Kidney (tissue), 14 donors: ENCODE results near the gene PCDH9. TPM values are rescaled to one million over a fixed set of nuclear protein-coding genes. Genes with fewer than 3 reads are reported as not detected.

Source experiments
- DNase-seq, 5 donors: peaks; one replicate each; pipeline ENCODE4 v3.0.0-alpha.2; 2013 to 2020
- FAIRE-seq: peaks from 2 replicates; lab custom pipeline; 2012; peaks lifted over from hg19 to GRCh38; lab: Jason Lieb, UNC
- H3K27ac ChIP-seq, 2 donors: one replicate each; pipeline ENCODE4 v1.7.0; 2013; ENCODE audit warnings: low read depth in 2 of 2, low read length in 2 of 2, inconsistent platforms in 1 of 2
- H3K27me3 ChIP-seq: one replicate; pipeline ENCODE4 v1.7.1; 2013; ENCODE audit warnings: low read length, inconsistent platforms; ENCODE audit not compliant: control insufficient read depth, insufficient read depth
- H3K36me3 ChIP-seq, 3 donors: one replicate each; pipeline versions ENCODE4 v1.7.0 to v1.7.1; 2013; ENCODE audit warnings: low read length in 3 of 3, control low read depth in 1 of 3, inconsistent platforms in 1 of 3; ENCODE audit not compliant: insufficient read depth in 3 of 3, control insufficient read depth in 2 of 3
- H3K4me1 ChIP-seq, 3 donors: one replicate each; pipeline versions ENCODE4 v1.7.0 to v1.7.1; 2013; ENCODE audit warnings: low read length in 3 of 3, inconsistent platforms in 1 of 3, low read depth in 1 of 3; ENCODE audit not compliant: control insufficient read depth in 2 of 3, insufficient read depth in 2 of 3
- H3K4me3 ChIP-seq, 3 donors: one replicate each; pipeline versions ENCODE4 v1.7.0 to v1.8.1; 2013; ENCODE audit warnings: low read length in 3 of 3, control low read depth in 1 of 3, inconsistent platforms in 1 of 3
- H3K9ac ChIP-seq, 3 donors: one replicate each; pipeline versions ENCODE4 v1.7.0 to v1.7.1; 2013; ENCODE audit warnings: low read length in 3 of 3, control low read depth in 1 of 3, inconsistent platforms in 1 of 3
- H3K9me3 ChIP-seq, 3 donors: one replicate each; pipeline versions ENCODE4 v1.7.0 to v1.7.1; 2013; ENCODE audit warnings: low read length in 3 of 3, control low read depth in 1 of 3, inconsistent platforms in 1 of 3; ENCODE audit not compliant: control insufficient read depth in 2 of 3, insufficient read depth in 1 of 3
- intact Hi-C: fragments of 100-400 bp; cut with DNase I; formaldehyde crosslinking; loops from one replicate; pipeline ENCODE4 v1.11.1; 2022
- polyA plus RNA-seq: library from polyadenylated mRNA; stranded (reverse); fragments of 350-450 nt; fragmentation: Illumina TruSeq; extraction: RNeasy Lipid Tissue Mini Kit (QIAGEN cat#74804); gene quantifications from one replicate; pipeline ENCODE4 v1.2.3, GENCODE V29; 2014; ENCODE audit warnings: low read depth, low replicate concordance; ENCODE audit not compliant: insufficient read depth
- total RNA-seq: library from RNA; stranded (reverse); fragmentation: NEBNext Ultra II Directional; extraction: Animal tissue kit (Norgen Biotek cat#: 25700); gene quantifications from one replicate; pipeline ENCODE4 v1.2.1, GENCODE V29; 2021
- TF ChIP-seq, protein P1 (sequence below): IDR thresholded peaks from 3 replicates; pipeline ENCODE4 v1.5.1; 2012; ENCODE audit warnings: mild to moderate bottlenecking, moderate library complexity, borderline replicate concordance; ENCODE audit not compliant: insufficient read depth; ENCODE audit errors: extremely low read depth
- donor health status: control.
- donor health status: control.
- donor health status: control.
- donor health status: control.
- donor health status: control.
- donor health status: DM: yes; HTN: yes; CAD: no.
- donor health status: Normal renal cell carcinoma (clear cell type).

PCDH9 gene
- total and polyA plus RNA-seq, 2 donors from 2014 or later, result 1.6 to 9.5 TPM

DNA sequence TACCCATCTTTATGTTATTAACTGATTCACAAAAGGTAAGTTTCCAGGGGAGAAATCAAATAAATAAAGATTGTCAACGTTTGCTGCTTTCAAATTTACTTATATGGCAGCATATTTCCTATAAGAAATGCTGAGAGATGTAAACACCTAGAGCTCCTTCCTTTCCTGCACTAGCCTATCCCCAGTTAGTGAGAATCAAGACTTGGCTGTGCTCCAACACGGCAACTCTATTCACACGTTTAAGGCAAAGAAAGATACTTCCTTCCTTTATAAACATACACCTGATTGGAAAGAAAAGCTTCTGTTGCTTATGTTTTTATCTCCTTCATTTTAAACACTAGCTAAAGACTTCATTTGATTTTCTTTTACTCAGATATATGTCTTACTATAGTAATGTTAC lies 107.0 kb downstream of the PCDH9 start:
- no peaks in the 10 kb centered on the region for H3K9me3 ChIP-seq
- intact Hi-C loops, result no loop called here
- no peaks in the 10 kb centered on the region for H3K36me3 ChIP-seq
- no peak overlapping the region for H3K4me3 ChIP-seq
- H3K27me3 ChIP-seq, result no peaks in the 10 kb centered on the region
- no peaks in the 10 kb centered on the region for H3K4me1 ChIP-seq
- no peak overlapping the region for H3K27ac ChIP-seq
- TF ChIP-seq, protein P1, sequence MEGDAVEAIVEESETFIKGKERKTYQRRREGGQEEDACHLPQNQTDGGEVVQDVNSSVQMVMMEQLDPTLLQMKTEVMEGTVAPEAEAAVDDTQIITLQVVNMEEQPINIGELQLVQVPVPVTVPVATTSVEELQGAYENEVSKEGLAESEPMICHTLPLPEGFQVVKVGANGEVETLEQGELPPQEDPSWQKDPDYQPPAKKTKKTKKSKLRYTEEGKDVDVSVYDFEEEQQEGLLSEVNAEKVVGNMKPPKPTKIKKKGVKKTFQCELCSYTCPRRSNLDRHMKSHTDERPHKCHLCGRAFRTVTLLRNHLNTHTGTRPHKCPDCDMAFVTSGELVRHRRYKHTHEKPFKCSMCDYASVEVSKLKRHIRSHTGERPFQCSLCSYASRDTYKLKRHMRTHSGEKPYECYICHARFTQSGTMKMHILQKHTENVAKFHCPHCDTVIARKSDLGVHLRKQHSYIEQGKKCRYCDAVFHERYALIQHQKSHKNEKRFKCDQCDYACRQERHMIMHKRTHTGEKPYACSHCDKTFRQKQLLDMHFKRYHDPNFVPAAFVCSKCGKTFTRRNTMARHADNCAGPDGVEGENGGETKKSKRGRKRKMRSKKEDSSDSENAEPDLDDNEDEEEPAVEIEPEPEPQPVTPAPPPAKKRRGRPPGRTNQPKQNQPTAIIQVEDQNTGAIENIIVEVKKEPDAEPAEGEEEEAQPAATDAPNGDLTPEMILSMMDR, result no peak
- no peak overlapping the region for H3K9ac ChIP-seq
- no peak for FAIRE-seq
- DNase-seq, result peak in 1 of 5 donors; percentile 10

DNA sequence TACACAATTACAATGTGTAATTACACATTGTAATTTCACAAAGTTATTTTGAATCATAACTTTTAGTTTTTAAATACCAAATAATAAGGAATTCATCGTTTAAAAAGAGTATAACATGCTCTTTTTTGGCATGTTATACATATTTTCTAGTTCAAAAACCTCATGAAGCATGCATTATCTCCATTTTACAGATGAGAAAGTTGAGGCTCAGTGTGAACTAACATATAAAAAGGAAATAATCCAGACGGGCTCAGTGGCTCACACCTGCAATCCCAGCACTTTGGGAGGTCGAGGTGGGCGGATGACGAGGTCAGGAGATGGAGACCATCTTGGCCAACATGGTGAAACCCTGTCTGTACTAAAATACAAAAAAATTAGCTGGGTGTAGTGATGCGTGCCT lies 107.9 kb downstream of the PCDH9 start:
- intact Hi-C loops, result no loop called here
- H3K4me3 ChIP-seq, result no peak overlapping the region
- TF ChIP-seq, protein P1, result no peak
- no peaks in the 10 kb centered on the region for H3K9me3 ChIP-seq
- FAIRE-seq (no peak), DNase-seq (no peak)
- H3K36me3 ChIP-seq, result no peaks in the 10 kb centered on the region
- H3K27me3 ChIP-seq, result no peaks in the 10 kb centered on the region
- H3K9ac ChIP-seq, result no peak overlapping the region
- H3K27ac ChIP-seq, result no peak overlapping the region
- H3K4me1 ChIP-seq, result no peaks in the 10 kb centered on the region

DNA sequence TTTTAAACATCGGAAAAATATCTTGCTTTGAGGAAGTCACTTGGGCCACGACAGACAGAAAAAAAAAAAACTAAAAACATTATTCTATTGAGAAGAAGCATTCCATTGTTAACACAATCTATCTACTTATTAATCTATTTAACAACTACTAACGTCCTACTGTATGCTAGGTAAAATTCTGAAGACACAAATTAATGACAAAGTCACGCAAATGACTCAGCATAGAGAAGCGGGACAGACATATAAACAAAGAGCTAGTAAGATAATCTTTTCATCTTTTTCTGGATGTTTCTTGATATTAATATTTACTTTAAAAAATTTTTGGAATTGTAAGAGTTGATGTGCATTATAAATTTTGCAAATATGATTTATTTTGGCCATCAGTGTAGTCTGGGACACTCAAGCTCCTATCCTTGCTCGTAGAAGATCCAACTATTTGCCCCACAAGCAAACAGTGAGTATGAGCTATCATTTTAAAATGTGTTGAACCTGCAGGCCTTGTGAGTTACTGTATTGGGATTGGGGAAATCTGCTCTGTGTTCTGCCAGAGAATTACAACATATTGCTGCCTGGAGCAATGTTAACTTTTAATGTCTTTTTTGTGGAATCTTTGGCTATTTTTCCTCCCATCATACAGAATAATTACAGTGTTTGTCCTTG lies 109.1 kb downstream of the PCDH9 start:
- no peak for FAIRE-seq

More for the DNA sequence above, 109.1 kb downstream of the PCDH9 start:
- Histone ChIP-seq H3K27ac (no peak overlapping the region), H3K9ac (no peak overlapping the region), H3K27me3 (no peaks in the 10 kb centered on the region), H3K4me3 (no peak overlapping the region), H3K9me3 (no peaks in the 10 kb centered on the region), H3K4me1 (no peaks in the 10 kb centered on the region), H3K36me3 (no peaks in the 10 kb centered on the region)
- no peak for DNase-seq
- intact Hi-C loops, result no loop called here
- TF ChIP-seq, protein P1, result no peak
